Prostate gland (tissue), 2 donors: ENCODE data around the gene RCBTB2. TPM values are rescaled to one million over a fixed set of nuclear protein-coding genes. Genes with fewer than 3 reads are reported as not detected.
A peak's percentile ranks its signal among the peaks of the same experiment; 100 is the strongest.

Experiments used
- DNase-seq: peaks from one replicate; pipeline ENCODE4 v3.0.0-alpha.2; 2019; ENCODE audit warnings: low spot score
- H3K27ac ChIP-seq, 2 donors: fragments of 200-600 bp; sonication (generic); 2 replicates each; pipeline ENCODE4 v1.5.1; 2017 to 2019
- H3K27me3 ChIP-seq: fragments of 200-600 bp; sonication (generic); replicated peaks from 2 replicates; pipeline ENCODE4 v1.5.1; 2019; ENCODE audit not compliant: insufficient read depth
- H3K36me3 ChIP-seq, 2 donors: fragments of 200-600 bp; sonication (generic); 1 replicate in 1 of 2; 2 replicates in 1 of 2; pipeline versions ENCODE4 v1.5.1 to v1.8.1; 2017 to 2019
- H3K4me1 ChIP-seq: fragments of 200-600 bp; sonication (generic); replicated peaks from 2 replicates; pipeline ENCODE4 v1.5.1; 2019
- H3K4me3 ChIP-seq, 2 donors: fragments of 200-600 bp; sonication (generic); 2 replicates each; pipeline ENCODE4 v1.5.1; 2017 to 2019
- H3K9me3 ChIP-seq: fragments of 200-600 bp; sonication (generic); 2 replicates; pipeline ENCODE4 v1.5.1; 2017
- CTCF ChIP-seq, 4 experiments: fragments of 200-600 bp in 2 of 4; fragments of 450-650 bp in 2 of 4; sonication (generic) in 2 of 4; IDR thresholded peaks; 1 replicate in 3 of 4; 2 replicates in 1 of 4; pipeline ENCODE4 v1.5.1; 2016 to 2019; ENCODE audit warnings: antibody characterized with exemption in 4 of 4, mild to moderate bottlenecking in 2 of 4, moderate library complexity in 2 of 4
- POLR2A ChIP-seq: fragments of 450-650 bp; IDR thresholded peaks from one replicate; pipeline ENCODE4 v1.6.1; 2016; ENCODE audit warnings: antibody characterized with exemption, mild to moderate bottlenecking
- POLR2AphosphoS5 ChIP-seq: sonication (generic); formaldehyde crosslinking; IDR thresholded peaks from one replicate; pipeline ENCODE4 v1.6.1; 2017; ENCODE audit warnings: antibody characterized with exemption
- WGBS: methylation state at CpG from one replicate; pipeline ENCODE4 v1.1.5; 2018; 5-methylcytosine and 5-hydroxymethylcytosine counted together
- intact Hi-C: fragments of 100-400 bp; cut with DNase I; formaldehyde crosslinking; loops from one replicate; pipeline ENCODE4 v1.14.2; 2022
- total RNA-seq, 2 donors: library from RNA; depleted of rRNA; stranded (reverse); fragments of >200 nt; gene quantifications; one replicate each; pipeline ENCODE4 v1.1.0, GENCODE V29; 2016

The RCBTB2 gene
- total RNA-seq, 2 donors from 2014 or later: 11.6 to 26.2 TPM

DNA sequence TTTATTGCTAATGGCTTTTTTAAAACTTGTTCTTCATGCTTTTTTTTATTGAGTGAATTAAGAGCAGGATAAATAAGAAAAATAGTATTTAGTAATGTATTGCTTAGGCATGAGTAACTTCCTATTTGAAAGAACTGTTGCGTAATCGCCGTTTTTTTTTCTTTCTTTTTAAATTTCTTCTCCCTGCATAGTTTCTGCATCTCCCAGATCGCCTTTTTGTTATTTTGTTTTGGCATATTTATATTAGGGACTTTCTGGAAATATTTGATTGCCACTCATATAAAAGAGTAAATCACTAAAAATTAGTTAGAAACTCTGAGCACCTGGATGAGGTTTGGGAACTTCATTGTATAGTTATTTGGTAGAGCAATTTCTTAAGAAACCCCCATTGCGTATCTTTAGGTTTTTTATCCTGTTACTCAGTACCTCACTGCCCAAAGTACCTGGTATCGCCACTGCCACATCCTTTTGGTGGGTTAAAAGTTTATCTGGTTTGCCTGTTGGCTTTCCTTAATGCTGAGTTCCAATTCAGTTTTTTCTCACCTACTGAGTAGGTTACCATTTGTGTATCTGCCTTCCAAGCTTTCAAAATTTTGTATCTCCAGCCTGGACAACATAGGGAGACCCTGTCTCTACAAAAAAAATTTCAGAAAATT is 83.8 kb downstream of the RCBTB2 start:
- no peaks in the 10 kb centered on the region for H3K9me3 ChIP-seq
- H3K4me3 ChIP-seq: no peak overlapping the region
- TF ChIP-seq CTCF (IDR thresholded peaks at IDR 0.05): no peak
- TF ChIP-seq POLR2AphosphoS5: no peak
- no peak for TF ChIP-seq POLR2A
- WGBS: 40% methylated on average over 6 of the region's 6 CpGs
- intact Hi-C loops: no loop called here
- peak overlapping the region; percentile 7 to 45 for H3K27ac ChIP-seq
- H3K36me3 ChIP-seq: no peaks in the 10 kb centered on the region
- no peaks in the 10 kb centered on the region for H3K27me3 ChIP-seq
- DNase-seq: no peak
- no peaks in the 10 kb centered on the region for H3K4me1 ChIP-seq

DNA sequence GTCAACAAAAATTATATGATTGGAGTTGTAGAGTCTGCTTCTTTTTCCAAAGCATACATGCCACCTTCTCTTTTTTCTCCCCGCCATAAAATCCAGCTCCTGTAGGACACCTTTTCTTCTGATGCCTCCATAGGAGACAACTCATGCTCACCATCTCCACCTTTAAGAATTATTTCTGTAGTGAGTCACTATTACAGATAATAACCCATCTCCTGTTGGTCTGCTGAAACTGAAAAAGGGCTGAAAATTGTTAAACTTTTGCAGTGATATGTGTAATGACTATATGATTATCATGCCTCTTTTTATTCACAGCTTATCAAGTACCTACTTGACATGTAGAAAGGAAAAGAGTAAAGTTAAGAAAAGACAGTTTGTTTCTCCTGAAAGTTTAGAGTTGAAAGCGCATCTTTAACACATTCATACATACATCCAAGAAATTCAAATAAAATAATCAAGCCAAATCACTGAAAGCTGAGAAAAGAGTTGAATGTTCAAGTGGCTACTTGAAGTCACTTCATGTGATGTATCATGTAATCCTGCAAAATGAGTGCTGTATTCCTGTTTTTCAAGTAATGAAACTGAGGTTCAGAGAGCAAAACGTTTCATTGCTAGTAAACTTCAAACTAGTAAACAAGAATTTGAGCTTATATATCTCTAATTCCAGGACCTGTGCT is 84.5 kb downstream of the RCBTB2 start:
- Histone ChIP-seq H3K4me1 (no peaks in the 10 kb centered on the region), H3K27ac (peak overlapping the region; percentile 7 to 45), H3K4me3 (no peak overlapping the region), H3K9me3 (no peaks in the 10 kb centered on the region), H3K36me3 (no peaks in the 10 kb centered on the region), H3K27me3 (no peaks in the 10 kb centered on the region)
- intact Hi-C loops: no loop called here
- no peak for TF ChIP-seq POLR2A
- no peak for TF ChIP-seq POLR2AphosphoS5
- no peak for TF ChIP-seq CTCF (IDR thresholded peaks at IDR 0.05)
- 66% methylated on average over 3 of the region's 3 CpGs for WGBS
- no peak for DNase-seq

GRCh38 chr13:48446464-48446863 is 86.4 kb downstream of the RCBTB2 start:
- 94% methylated on average over 1 of the region's 1 CpG for WGBS
- TF ChIP-seq CTCF (IDR thresholded peaks at IDR 0.05) (no peak), POLR2AphosphoS5 (peak; percentile 22)
- intact Hi-C loops: no loop called here

GRCh38 chr13:48443442-48444208 is 89.3 kb downstream of the RCBTB2 start:
- H3K27me3 ChIP-seq: no peaks in the 10 kb centered on the region
- no peak overlapping the region for H3K4me3 ChIP-seq
- TF ChIP-seq POLR2A (no peak), POLR2AphosphoS5 (no peak), CTCF (IDR thresholded peaks at IDR 0.05) (no peak)
- H3K4me1 ChIP-seq: no peaks in the 10 kb centered on the region
- H3K9me3 ChIP-seq: no peaks in the 10 kb centered on the region
- no peak overlapping the region for H3K27ac ChIP-seq
- intact Hi-C loops: no loop called here
- no peak for DNase-seq
- 62% methylated on average over 1 of the region's 1 CpG for WGBS
- no peaks in the 10 kb centered on the region for H3K36me3 ChIP-seq

More at GRCh38 chr13:48446464-48446863, 86.4 kb downstream of the RCBTB2 start:
- no peaks in the 10 kb centered on the region for H3K27me3 ChIP-seq
- H3K27ac ChIP-seq: no peak overlapping the region
- no peaks in the 10 kb centered on the region for H3K9me3 ChIP-seq
- H3K36me3 ChIP-seq: no peaks in the 10 kb centered on the region
- H3K4me1 ChIP-seq: no peaks in the 10 kb centered on the region
- no peak overlapping the region for H3K4me3 ChIP-seq
- no peak for DNase-seq

Other genes with a start within 250 kb of the RCBTB2 start
- gene RB1, start 229.3 kb downstream of the RCBTB2 start, total RNA-seq: 10 to 100 TPM; 42.1 to 43.7 TPM
- 10 to 100 TPM; 17.3 to 66.5 TPM for gene LPAR6, start 120.0 kb downstream of the RCBTB2 start, total RNA-seq
- gene CYSLTR2, start 120.8 kb upstream of the RCBTB2 start, total RNA-seq: under 1 TPM; 0.59 to 0.74 TPM